B cell (primary cell): ENCODE results near the gene STIMATE. TPM values are rescaled to one million over a fixed set of nuclear protein-coding genes. Genes with fewer than 3 reads are reported as not detected.

Experiments used
- ATAC-seq: fragments of 200-7000 bp; cut with Tn5 transposase; one replicate; pipeline ENCODE4 v1.10.0; 2021; ENCODE audit warnings: low read depth, mild to moderate bottlenecking, moderate number of reproducible peaks, moderate library complexity
- CTCF ChIA-PET: fragments of 350-600 bp; sonication (Branson Sonifier 250); formaldehyde crosslinking; loops from one replicate; lab custom pipeline; 2021; ENCODE audit warnings: antibody characterized with exemption, inconsistent platforms; lab: Charles Lee
- POLR2A ChIA-PET: fragments of 350-600 bp; sonication (Branson Sonifier 250); formaldehyde crosslinking; loops from one replicate; lab custom pipeline; 2021; ENCODE audit warnings: antibody characterized with exemption; lab: Charles Lee
- DNase-seq: peaks from one replicate; pipeline ENCODE4 v3.0.0; 2013
- H2AFZ ChIP-seq: 2 replicates; pipeline ENCODE4 v1.6.1; 2012; ENCODE audit warnings: mild to moderate bottlenecking, low read depth, low read length; ENCODE audit not compliant: insufficient read depth, poor library complexity, severe bottlenecking
- H3K27ac ChIP-seq, 2 donors: 1 replicate in 1 of 2; 2 replicates in 1 of 2; pipeline ENCODE4 v1.5.1; 2012 to 2013; ENCODE audit warnings: low read length in 2 of 2, mild to moderate bottlenecking in 2 of 2, moderate library complexity in 1 of 2
- H3K27me3 ChIP-seq, 4 experiments: fragments of 200-600 bp in 1 of 4; sonication (generic) in 1 of 4; replicated peaks in 1 of 4; 1 replicate in 2 of 4; 2 replicates in 2 of 4; pipeline versions ENCODE4 v1.6.1 to v1.7.0; 2013 to 2016; ENCODE audit warnings: low read length in 3 of 4, mild to moderate bottlenecking in 2 of 4, mixed read lengths in 1 of 4, moderate library complexity in 1 of 4; ENCODE audit not compliant: insufficient read depth in 4 of 4, control insufficient read depth in 3 of 4; ENCODE audit errors: control extremely low read depth in 1 of 4
- H3K36me3 ChIP-seq, 2 experiments: replicated peaks in 1 of 2; 1 replicate in 1 of 2; 2 replicates in 1 of 2; pipeline versions ENCODE4 v1.6.1 to v1.7.1; 2013; ENCODE audit warnings: low read length in 1 of 2; ENCODE audit not compliant: insufficient read depth in 2 of 2, control insufficient read depth in 1 of 2; ENCODE audit errors: control extremely low read depth in 1 of 2, extremely low read depth in 1 of 2
- H3K4me1 ChIP-seq, 2 donors: fragments of 200-600 bp in 1 of 2; sonication (generic) in 1 of 2; 1 replicate in 1 of 2; 2 replicates in 1 of 2; pipeline versions ENCODE4 v1.5.1 to v1.6.1; 2013 to 2017; ENCODE audit warnings: low read length in 2 of 2; ENCODE audit not compliant: control insufficient read depth in 2 of 2, insufficient read depth in 2 of 2
- H3K4me2 ChIP-seq: replicated peaks from 2 replicates; pipeline ENCODE3; 2012; ENCODE audit warnings: mild to moderate bottlenecking, low read depth, low read length; ENCODE audit not compliant: poor library complexity, severe bottlenecking
- H3K4me3 ChIP-seq, 5 experiments: fragments of 200-600 bp in 1 of 5; sonication (generic) in 1 of 5; 1 replicate in 3 of 5; 2 replicates in 2 of 5; pipeline versions ENCODE4 v1.5.1 to v1.7.0; 2011 to 2016; ENCODE audit warnings: low read length in 4 of 5, mild to moderate bottlenecking in 4 of 5, low read depth in 2 of 5, control low read depth in 1 of 5, moderate library complexity in 1 of 5; ENCODE audit not compliant: insufficient read depth in 1 of 5; ENCODE audit errors: control extremely low read depth in 1 of 5, extremely low read depth in 1 of 5
- H3K79me2 ChIP-seq: fragments of 200-600 bp; sonication (generic); one replicate; pipeline ENCODE4 v1.6.0; 2016; ENCODE audit warnings: low read length; ENCODE audit not compliant: control insufficient read depth, insufficient read depth
- H3K9ac ChIP-seq: fragments of 200-600 bp; sonication (generic); 2 replicates; pipeline ENCODE4 v1.6.1; 2017; ENCODE audit warnings: mild to moderate bottlenecking, low read length, moderate library complexity
- H3K9me3 ChIP-seq, 3 donors: one replicate each; pipeline versions ENCODE4 v1.6.1 to v1.7.1; 2013; ENCODE audit warnings: low read length in 2 of 3; ENCODE audit not compliant: control insufficient read depth in 2 of 3, insufficient read depth in 1 of 3; ENCODE audit errors: control extremely low read depth in 1 of 3
- H4K20me1 ChIP-seq: 2 replicates; pipeline ENCODE4 v1.6.0; 2012; ENCODE audit warnings: mild to moderate bottlenecking, low read length; ENCODE audit not compliant: insufficient read depth, control insufficient read depth, poor library complexity, severe bottlenecking
- H3K27ac Mint-ChIP-seq: one replicate; pipeline ENCODE4 v1.8.0; 2021; ENCODE audit warnings: mixed read lengths
- H3K27me3 Mint-ChIP-seq: one replicate; pipeline ENCODE4 v1.8.0; 2021; ENCODE audit warnings: mixed read lengths
- H3K4me1 Mint-ChIP-seq: one replicate; pipeline ENCODE4 v1.8.0; 2021; ENCODE audit warnings: mixed read lengths
- H3K4me3 Mint-ChIP-seq: one replicate; pipeline ENCODE4 v1.8.0; 2021; ENCODE audit warnings: mixed read lengths
- H3K9me3 Mint-ChIP-seq: one replicate; pipeline ENCODE4 v1.8.0; 2022; ENCODE audit warnings: mixed read lengths; ENCODE audit not compliant: insufficient read depth
- CTCF ChIP-seq: fragments of 200-600 bp; IDR thresholded peaks from one replicate; pipeline ENCODE4 v1.8.0; 2022; ENCODE audit warnings: antibody characterized with exemption, mild to moderate bottlenecking
- EZH2 ChIP-seq: IDR thresholded peaks from 2 replicates; pipeline ENCODE4 v1.6.1; 2012; ENCODE audit warnings: borderline replicate concordance, low read depth, mild to moderate bottlenecking, moderate library complexity, low read length; ENCODE audit not compliant: insufficient read depth, poor library complexity, severe bottlenecking
- WGBS: methylation state at CpG from one replicate; pipeline ENCODE4 v1.1.5; 2013; ENCODE audit warnings: missing lambda C conversion rate; ENCODE audit not compliant: insufficient coverage; 5-methylcytosine and 5-hydroxymethylcytosine counted together
- intact Hi-C: fragments of 100-400 bp; cut with micrococcal nuclease; formaldehyde crosslinking; loops from one replicate; pipeline ENCODE4 v1.10.0; 2022
- polyA plus RNA-seq: library from polyadenylated mRNA; depleted of rRNA; stranded (reverse); fragments of >200 nt; gene quantifications from 2 replicates; pipeline ENCODE4 v1.2.3, GENCODE V29; 2012
- total RNA-seq, 2 donors: library from RNA; stranded (reverse); fragments of 120-200 nt in 1 of 2; gene quantifications; 1 replicate in 1 of 2; 2 replicates in 1 of 2; pipeline versions ENCODE4 v1.2.3 to v1.2.4, GENCODE V29; 2013 to 2022

Gene STIMATE
- total and polyA plus RNA-seq, 2 donors (not counting 1 experiment from before 2014, with no cell fraction given): 24.6 to 38.4 TPM

DNA sequence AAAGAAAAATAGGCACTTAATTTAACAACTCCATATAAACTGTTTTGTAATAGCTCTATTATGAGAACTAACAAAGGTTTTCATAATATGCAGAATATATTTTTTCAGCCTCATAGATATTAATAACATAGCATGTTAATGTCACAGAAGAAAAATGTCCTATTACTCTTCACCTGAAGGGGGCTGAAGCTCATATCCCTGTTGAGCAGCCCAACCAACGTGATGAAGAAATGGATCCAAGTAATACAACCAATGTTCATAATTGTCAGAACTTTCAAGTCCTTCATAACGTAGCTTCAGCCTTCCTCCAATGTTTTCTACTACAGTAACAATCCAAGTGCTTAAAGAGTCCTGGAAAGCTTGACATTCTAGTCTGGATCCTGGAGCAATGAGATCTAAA is 34.5 kb upstream of the STIMATE start:
- peaks cover 20 to 22% of the 10 kb centered on the region in 2 donors for H3K4me1 ChIP-seq
- Mint-ChIP-seq H3K27me3 (no peaks in the 10 kb centered on the region), H3K27ac (peak overlapping the region; percentile 22), H3K4me1 (peaks cover 24% of the 10 kb centered on the region), H3K9me3 (no peaks in the 10 kb centered on the region), H3K4me3 (no peak overlapping the region)
- no peak overlapping the region for H2AFZ ChIP-seq
- H3K4me3 ChIP-seq: no peak overlapping the region
- 94% methylated on average over 2 of the region's 2 CpGs for WGBS
- no peak for TF ChIP-seq EZH2
- TF ChIP-seq CTCF: peak; percentile 49
- no peak overlapping the region for H3K9ac ChIP-seq
- no peaks in the 10 kb centered on the region for H4K20me1 ChIP-seq
- H3K79me2 ChIP-seq: no peaks in the 10 kb centered on the region
- DNase-seq (peak; percentile 16), ATAC-seq (no peak)
- H3K27ac ChIP-seq: no peak overlapping the region
- ChIA-PET POLR2A (interaction anchor here (0.6 kb wide), 1 partner anchor 9 kb away, joined by 3 read pairs; no protein-coding TSS in a partner anchor), CTCF (interaction anchor here (0.7 to 2.7 kb wide), 10 partner anchors 11 to 141 kb away, joined by 3 to 18 read pairs (median 4); partner anchors contain the start of gene SFMBT1)
- peaks cover 0 to 2% of the 10 kb centered on the region in 2 experiments for H3K36me3 ChIP-seq
- H3K9me3 ChIP-seq: no peaks in the 10 kb centered on the region
- no peak overlapping the region for H3K4me2 ChIP-seq
- H3K27me3 ChIP-seq: no peaks in the 10 kb centered on the region
- intact Hi-C loops: loop anchor here (5.0 kb wide), 1 partner anchor 35 kb away; the partner anchor contains the start of gene STIMATE

GRCh38 chr3:52931328-52931727 is 34.0 kb upstream of the STIMATE start:
- WGBS: 96% methylated on average over 5 of the region's 6 CpGs
- ChIA-PET POLR2A (interaction anchor here (0.6 kb wide), 1 partner anchor 8 kb away, joined by 3 read pairs; no protein-coding TSS in a partner anchor), CTCF (interaction anchor here (1.0 to 2.7 kb wide), 9 partner anchors 24 to 140 kb away, joined by 3 to 18 read pairs (median 4); partner anchors contain the start of gene SFMBT1)
- Histone ChIP-seq H2AFZ (peak overlapping the region; percentile 66), H3K27ac (peak overlapping the region in 1 of 2 donors; percentile 72), H3K9ac (peak overlapping the region; percentile 16), H3K4me3 (peak overlapping the region in 1 of 5 experiments; percentile 34), H3K79me2 (no peaks in the 10 kb centered on the region), H3K36me3 (peaks cover 0 to 4% of the 10 kb centered on the region in 2 experiments), H3K4me1 (peaks cover 20 to 22% of the 10 kb centered on the region in 2 donors), H4K20me1 (no peaks in the 10 kb centered on the region), H3K4me2 (peak overlapping the region; percentile 58), H3K27me3 (no peaks in the 10 kb centered on the region), H3K9me3 (no peaks in the 10 kb centered on the region)
- TF ChIP-seq CTCF (no peak), EZH2 (no peak)
- Mint-ChIP-seq H3K9me3 (no peaks in the 10 kb centered on the region), H3K27ac (no peak overlapping the region), H3K4me1 (peaks cover 24% of the 10 kb centered on the region), H3K27me3 (no peaks in the 10 kb centered on the region), H3K4me3 (no peak overlapping the region)
- ATAC-seq (no peak), DNase-seq (no peak)
- intact Hi-C loops: loop anchor here (5.0 kb wide), 1 partner anchor 34 kb away; the partner anchor contains the start of gene STIMATE
